ENCODE measurements around the gene HIPK2.

HIPK2 gene

GRCh38 chr7:139532636-139533155 lies 245.1 kb downstream of the HIPK2 start:
- Histone ChIP-seq H3K4me1 (ENCODE audit: control insufficient read depth, insufficient read depth, low read length) (no peaks in the 10 kb centered on the region), H3K4me3 (ENCODE audit: low read length in 2 of 2) (no peak overlapping the region), H3K27me3 (ENCODE audit: control insufficient read depth in 1 of 2, insufficient read depth in 2 of 2, low read length in 2 of 2) (no peaks in the 10 kb centered on the region), H3K27ac (ENCODE audit: low read length) (no peak overlapping the region), H3K9ac (ENCODE audit: low read length in 2 of 2) (no peak overlapping the region), H3K36me3 (ENCODE audit: control insufficient read depth in 2 of 2, insufficient read depth in 2 of 2, low read length in 2 of 2) (no peaks in the 10 kb centered on the region), H3K9me3 (ENCODE audit: control insufficient read depth in 2 of 2, low read length in 2 of 2) (no peaks in the 10 kb centered on the region)

- Histone ChIP-seq H3K36me3 (ENCODE audit: control insufficient read depth in 2 of 2, insufficient read depth in 2 of 2, low read length in 2 of 2) (no peaks in the 10 kb centered on the region), H3K9me3 (ENCODE audit: control insufficient read depth in 2 of 2, low read length in 2 of 2) (no peaks in the 10 kb centered on the region), H3K27me3 (ENCODE audit: control insufficient read depth in 1 of 2, insufficient read depth in 2 of 2, low read length in 2 of 2) (no peaks in the 10 kb centered on the region), H3K27ac (ENCODE audit: low read length) (no peak overlapping the region), H3K4me1 (ENCODE audit: control insufficient read depth, insufficient read depth, low read length) (no peaks in the 10 kb centered on the region), H3K9ac (ENCODE audit: low read length in 2 of 2) (no peak overlapping the region), H3K4me3 (ENCODE audit: low read length in 2 of 2) (no peak overlapping the region)
Observed at GRCh38 chr7:139531094-139531493, 246.7 kb downstream of the HIPK2 start.

GRCh38 chr7:139526578-139527544 lies 250.9 kb downstream of the HIPK2 start:
- H3K4me3 ChIP-seq (ENCODE audit: low read length in 2 of 2), result no peak overlapping the region
- no peak overlapping the region for H3K9ac ChIP-seq (ENCODE audit: low read length in 2 of 2)
- no peaks in the 10 kb centered on the region for H3K4me1 ChIP-seq (ENCODE audit: control insufficient read depth, insufficient read depth, low read length)
- peaks cover 10 to 12% of the 10 kb centered on the region in 2 donors for H3K27me3 ChIP-seq (ENCODE audit: control insufficient read depth in 1 of 2, insufficient read depth in 2 of 2, low read length in 2 of 2)
- H3K27ac ChIP-seq (ENCODE audit: low read length), result no peak overlapping the region
- H3K9me3 ChIP-seq (ENCODE audit: control insufficient read depth in 2 of 2, low read length in 2 of 2), result no peaks in the 10 kb centered on the region
- no peaks in the 10 kb centered on the region for H3K36me3 ChIP-seq (ENCODE audit: control insufficient read depth in 2 of 2, insufficient read depth in 2 of 2, low read length in 2 of 2)

GRCh38 chr7:139525750-139526149 lies 252.0 kb downstream of the HIPK2 start:
- no peaks in the 10 kb centered on the region for H3K9me3 ChIP-seq (ENCODE audit: control insufficient read depth in 2 of 2, low read length in 2 of 2)
- peaks cover 13 to 17% of the 10 kb centered on the region in 2 donors for H3K27me3 ChIP-seq (ENCODE audit: control insufficient read depth in 1 of 2, insufficient read depth in 2 of 2, low read length in 2 of 2)
- H3K36me3 ChIP-seq (ENCODE audit: control insufficient read depth in 2 of 2, insufficient read depth in 2 of 2, low read length in 2 of 2), result no peaks in the 10 kb centered on the region
- no peak overlapping the region for H3K9ac ChIP-seq (ENCODE audit: low read length in 2 of 2)
- no peaks in the 10 kb centered on the region for H3K4me1 ChIP-seq (ENCODE audit: control insufficient read depth, insufficient read depth, low read length)
- no peak overlapping the region for H3K4me3 ChIP-seq (ENCODE audit: low read length in 2 of 2)
- no peak overlapping the region for H3K27ac ChIP-seq (ENCODE audit: low read length)

GRCh38 chr7:139525239-139525638 lies 252.6 kb downstream of the HIPK2 start:
- Histone ChIP-seq H3K27ac (ENCODE audit: low read length) (no peak overlapping the region), H3K36me3 (ENCODE audit: control insufficient read depth in 2 of 2, insufficient read depth in 2 of 2, low read length in 2 of 2) (no peaks in the 10 kb centered on the region), H3K9me3 (ENCODE audit: control insufficient read depth in 2 of 2, low read length in 2 of 2) (no peaks in the 10 kb centered on the region), H3K4me1 (ENCODE audit: control insufficient read depth, insufficient read depth, low read length) (no peaks in the 10 kb centered on the region), H3K27me3 (ENCODE audit: control insufficient read depth in 1 of 2, insufficient read depth in 2 of 2, low read length in 2 of 2) (peaks cover 13 to 17% of the 10 kb centered on the region in 2 donors), H3K9ac (ENCODE audit: low read length in 2 of 2) (no peak overlapping the region), H3K4me3 (ENCODE audit: low read length in 2 of 2) (no peak overlapping the region)

GRCh38 chr7:139523968-139524815 lies 253.6 kb downstream of the HIPK2 start:
- Histone ChIP-seq H3K9ac (ENCODE audit: low read length in 2 of 2) (no peak overlapping the region), H3K9me3 (ENCODE audit: control insufficient read depth in 2 of 2, low read length in 2 of 2) (no peaks in the 10 kb centered on the region), H3K27me3 (ENCODE audit: control insufficient read depth in 1 of 2, insufficient read depth in 2 of 2, low read length in 2 of 2) (peaks cover 13 to 17% of the 10 kb centered on the region in 2 donors), H3K27ac (ENCODE audit: low read length) (no peak overlapping the region), H3K4me3 (ENCODE audit: low read length in 2 of 2) (no peak overlapping the region), H3K36me3 (ENCODE audit: control insufficient read depth in 2 of 2, insufficient read depth in 2 of 2, low read length in 2 of 2) (no peaks in the 10 kb centered on the region), H3K4me1 (ENCODE audit: control insufficient read depth, insufficient read depth, low read length) (no peaks in the 10 kb centered on the region)

GRCh38 chr7:139523199-139523941 lies 254.4 kb downstream of the HIPK2 start, which contains the start of gene CLEC2L:
Gene CLEC2L (plus strand): TSS chr7:139523685. CDS start chr7:139523928, 243 bp downstream.
- Histone ChIP-seq H3K4me3 (ENCODE audit: low read length in 2 of 2) (peak within 1 kb of the TSS in 1 of 2 donors; percentile 35), H3K9me3 (ENCODE audit: control insufficient read depth in 2 of 2, low read length in 2 of 2) (no peaks in the 10 kb centered on the region), H3K4me1 (ENCODE audit: control insufficient read depth, insufficient read depth, low read length) (no peaks in the 10 kb centered on the region), H3K27me3 (ENCODE audit: control insufficient read depth in 1 of 2, insufficient read depth in 2 of 2, low read length in 2 of 2) (peaks cover 13 to 17% of the 10 kb centered on the region in 2 donors), H3K9ac (ENCODE audit: low read length in 2 of 2) (no peak within 1 kb of the TSS), H3K36me3 (ENCODE audit: control insufficient read depth in 2 of 2, insufficient read depth in 2 of 2, low read length in 2 of 2) (no peaks in the 10 kb centered on the region), H3K27ac (ENCODE audit: low read length) (no peak within 1 kb of the TSS)

- Histone ChIP-seq H3K9me3 (ENCODE audit: control insufficient read depth in 2 of 2, low read length in 2 of 2) (no peaks in the 10 kb centered on the region), H3K27ac (ENCODE audit: low read length) (no peak overlapping the region), H3K4me3 (ENCODE audit: low read length in 2 of 2) (peak overlapping the region in 1 of 2 donors; percentile 35), H3K36me3 (ENCODE audit: control insufficient read depth in 2 of 2, insufficient read depth in 2 of 2, low read length in 2 of 2) (no peaks in the 10 kb centered on the region), H3K27me3 (ENCODE audit: control insufficient read depth in 1 of 2, insufficient read depth in 2 of 2, low read length in 2 of 2) (peaks cover 13 to 17% of the 10 kb centered on the region in 2 donors), H3K4me1 (ENCODE audit: control insufficient read depth, insufficient read depth, low read length) (no peaks in the 10 kb centered on the region), H3K9ac (ENCODE audit: low read length in 2 of 2) (no peak overlapping the region)
Observed at GRCh38 chr7:139522830-139523198, 255.0 kb downstream of the HIPK2 start.

- Histone ChIP-seq H3K4me3 (ENCODE audit: low read length in 2 of 2) (no peak overlapping the region), H3K9ac (ENCODE audit: low read length in 2 of 2) (no peak overlapping the region), H3K4me1 (ENCODE audit: control insufficient read depth, insufficient read depth, low read length) (no peaks in the 10 kb centered on the region), H3K36me3 (ENCODE audit: control insufficient read depth in 2 of 2, insufficient read depth in 2 of 2, low read length in 2 of 2) (no peaks in the 10 kb centered on the region), H3K9me3 (ENCODE audit: control insufficient read depth in 2 of 2, low read length in 2 of 2) (no peaks in the 10 kb centered on the region), H3K27me3 (ENCODE audit: control insufficient read depth in 1 of 2, insufficient read depth in 2 of 2, low read length in 2 of 2) (peaks cover 13 to 17% of the 10 kb centered on the region in 2 donors), H3K27ac (ENCODE audit: low read length) (no peak overlapping the region)
Observed at GRCh38 chr7:139521439-139521838, 256.4 kb downstream of the HIPK2 start.

GRCh38 chr7:139515266-139515665 lies 262.5 kb downstream of the HIPK2 start:
- H3K4me3 ChIP-seq (ENCODE audit: low read length in 2 of 2), result no peak overlapping the region
- H3K27me3 ChIP-seq (ENCODE audit: control insufficient read depth in 1 of 2, insufficient read depth in 2 of 2, low read length in 2 of 2), result no peaks in the 10 kb centered on the region
- no peak overlapping the region for H3K9ac ChIP-seq (ENCODE audit: low read length in 2 of 2)
- H3K27ac ChIP-seq (ENCODE audit: low read length), result no peak overlapping the region
- H3K36me3 ChIP-seq (ENCODE audit: control insufficient read depth in 2 of 2, insufficient read depth in 2 of 2, low read length in 2 of 2), result no peaks in the 10 kb centered on the region
- no peaks in the 10 kb centered on the region for H3K4me1 ChIP-seq (ENCODE audit: control insufficient read depth, insufficient read depth, low read length)
- no peaks in the 10 kb centered on the region for H3K9me3 ChIP-seq (ENCODE audit: control insufficient read depth in 2 of 2, low read length in 2 of 2)

All from stomach smooth muscle (tissue), 2 donors.